Stomach (tissue), 9 donors: Measurements from ENCODE around the gene PDP2. TPM values are rescaled to one million over a fixed set of nuclear protein-coding genes. Genes with fewer than 3 reads are reported as not detected.
"Not testable (repeated sequence)": the region's sequence is repeated elsewhere in the genome, so short reads cannot be mapped to it uniquely, and the experiment has no call there.

Experiments used
- DNase-seq, 2 donors: peaks; one replicate each; pipeline versions ENCODE4 v3.0.0 to v3.0.0-alpha.2; 2013 to 2019
- H3K27ac ChIP-seq, 5 donors: fragments of 200-600 bp in 4 of 5; sonication (generic) in 4 of 5; one replicate each; pipeline ENCODE4 v1.5.1; 2013 to 2019; ENCODE audit warnings: mild to moderate bottlenecking in 1 of 5, moderate library complexity in 1 of 5
- H3K27me3 ChIP-seq, 3 donors: fragments of 200-600 bp; sonication (generic); one replicate each; pipeline ENCODE4 v1.5.1; 2017 to 2019; ENCODE audit warnings: mixed run types in 1 of 3
- H3K36me3 ChIP-seq, 4 donors: fragments of 200-600 bp; sonication (generic); 1 replicate in 3 of 4; 2 replicates in 1 of 4; pipeline ENCODE4 v1.5.1; 2016 to 2019
- H3K4me1 ChIP-seq, 4 donors: fragments of 200-600 bp; sonication (generic); one replicate each; pipeline ENCODE4 v1.5.1; 2016 to 2019
- H3K4me3 ChIP-seq, 4 donors: fragments of 200-600 bp; sonication (generic) in 3 of 4; one replicate each; pipeline ENCODE4 v1.5.1; 2016 to 2019; ENCODE audit warnings: mild to moderate bottlenecking in 1 of 4
- H3K9me3 ChIP-seq, 4 donors: fragments of 200-600 bp; sonication (generic); one replicate each; pipeline ENCODE4 v1.5.1; 2016 to 2019
- CTCF ChIP-seq, 7 experiments: fragments of 450-650 bp in 4 of 7; fragments of 200-600 bp in 3 of 7; sonication (generic) in 3 of 7; IDR thresholded peaks; one replicate each; pipeline ENCODE4 v1.5.1; 2016 to 2019; ENCODE audit warnings: antibody characterized with exemption in 7 of 7, control low read depth in 2 of 7, mild to moderate bottlenecking in 1 of 7
- EP300 ChIP-seq: sonication (generic); formaldehyde crosslinking; IDR thresholded peaks from one replicate; pipeline ENCODE4 v1.6.1; 2017; ENCODE audit warnings: antibody characterized with exemption
- POLR2A ChIP-seq, 4 donors: fragments of 450-650 bp; IDR thresholded peaks; one replicate each; pipeline ENCODE4 v1.6.1; 2016; ENCODE audit warnings: antibody characterized with exemption in 4 of 4, control low read depth in 2 of 4, mild to moderate bottlenecking in 1 of 4, moderate library complexity in 1 of 4
- POLR2AphosphoS5 ChIP-seq, 3 donors: sonication (generic); formaldehyde crosslinking; IDR thresholded peaks; one replicate each; pipeline ENCODE4 v1.6.1; 2016; ENCODE audit warnings: antibody characterized with exemption in 3 of 3
- WGBS, 5 donors: extraction: QIAGEN DNeasy Blood & Tissue Kit in 3 of 5; methylation state at CpG; one replicate each; pipeline versions ENCODE4 v1.1.5 to v1.1.7; 2013 to 2018; 5-methylcytosine and 5-hydroxymethylcytosine counted together
- intact Hi-C: fragments of 100-400 bp; cut with DNase I; formaldehyde crosslinking; loops from one replicate; pipeline ENCODE4 v1.15.1; 2023; ENCODE audit warnings: low total_unique reads
- polyA plus RNA-seq, 3 donors: library from polyadenylated mRNA; stranded (reverse); fragments of 200-250 nt; gene quantifications; one replicate each; pipeline ENCODE4 v1.2.3, GENCODE V29; 2013
- total RNA-seq, 5 donors: library from RNA; depleted of rRNA; stranded (reverse); fragments of >200 nt; gene quantifications; one replicate each; pipeline versions ENCODE4 v1.1.0 to v1.2.3, GENCODE V29; 2014 to 2016
- donor health status: healthy with polysubstance abuse.
- donor health status: Bipolar disorder and iron deficiency.
- donor health status: healthy.

PDP2 gene
- total and polyA plus RNA-seq, 8 donors = 1.6 to 96.9 (median 5.0) TPM

- Histone ChIP-seq H3K4me3 (no peak overlapping the region), H3K9me3 (no peaks in the 10 kb centered on the region), H3K36me3 (no peaks in the 10 kb centered on the region), H3K4me1 (peaks cover 0 to 7% (median 0%) of the 10 kb centered on the region in 4 donors), H3K27ac (no peak overlapping the region), H3K27me3 (no peaks in the 10 kb centered on the region)
- no peak for DNase-seq
- WGBS, 5 donors = 80 to 91% (median 87%) methylated on average over 3 of the region's 3 CpGs
- intact Hi-C loops = loop anchor here (10.0 kb wide), 1 partner anchor 125 kb away; no protein-coding TSS in a partner anchor
- TF ChIP-seq CTCF (IDR thresholded peaks at IDR 0.05) = no peak
- TF ChIP-seq EP300 = no peak
- no peak for TF ChIP-seq POLR2AphosphoS5 (IDR thresholded peaks at IDR 0.05)
- TF ChIP-seq POLR2A (IDR thresholded peaks at IDR 0.05) = no peak
Measured at GRCh38 chr16:66859397-66860068, 20.8 kb upstream of the PDP2 start.

- peaks cover 0 to 7% (median 0%) of the 10 kb centered on the region in 4 donors for H3K4me1 ChIP-seq
- H3K36me3 ChIP-seq = no peaks in the 10 kb centered on the region
- no peaks in the 10 kb centered on the region for H3K9me3 ChIP-seq
- H3K27me3 ChIP-seq = no peaks in the 10 kb centered on the region
- intact Hi-C loops = loop anchor here (10.0 kb wide), 1 partner anchor 127 kb away; no protein-coding TSS in a partner anchor
- TF ChIP-seq POLR2AphosphoS5 (IDR thresholded peaks at IDR 0.05) = no peak
- TF ChIP-seq POLR2A (IDR thresholded peaks at IDR 0.05) = no peak
- no peak for TF ChIP-seq EP300
- TF ChIP-seq CTCF (IDR thresholded peaks at IDR 0.05) = no peak
- 85 to 89% (median 87%) methylated on average over 7 to 8 of the region's 8 CpGs for WGBS, 5 donors
- H3K4me3 ChIP-seq = no peak overlapping the region
- DNase-seq = no peak
- H3K27ac ChIP-seq = no peak overlapping the region
Measured at GRCh38 chr16:66862023-66862520, 18.2 kb upstream of the PDP2 start.

- no peak for TF ChIP-seq POLR2AphosphoS5 (IDR thresholded peaks at IDR 0.05)
- no peak for TF ChIP-seq CTCF (IDR thresholded peaks at IDR 0.05)
- no peak for TF ChIP-seq POLR2A (IDR thresholded peaks at IDR 0.05)
- no peak for TF ChIP-seq EP300
- Histone ChIP-seq H3K27me3 (no peaks in the 10 kb centered on the region), H3K4me1 (peaks cover 0 to 7% (median 2%) of the 10 kb centered on the region in 4 donors), H3K27ac (no peak overlapping the region), H3K9me3 (no peaks in the 10 kb centered on the region), H3K36me3 (no peaks in the 10 kb centered on the region), H3K4me3 (no peak overlapping the region)
- intact Hi-C loops = loop anchor here (10.0 kb wide), 1 partner anchor 129 kb away; no protein-coding TSS in a partner anchor
- no peak for DNase-seq
Measured at GRCh38 chr16:66863707-66864106, 16.6 kb upstream of the PDP2 start.

- H3K27me3 ChIP-seq = no peaks in the 10 kb centered on the region
- H3K36me3 ChIP-seq = no peaks in the 10 kb centered on the region
- peaks cover 7 to 25% (median 15%) of the 10 kb centered on the region in 4 donors for H3K4me1 ChIP-seq
- no peak for DNase-seq
- H3K4me3 ChIP-seq = no peak overlapping the region
- H3K27ac ChIP-seq = no peak overlapping the region
- H3K9me3 ChIP-seq = no peaks in the 10 kb centered on the region
- intact Hi-C loops = loop anchor here (10.0 kb wide), 1 partner anchor 135 kb away; no protein-coding TSS in a partner anchor
- WGBS, 5 donors = 88 to 100% (median 96%) methylated on average over 1 of the region's 1 CpG
- TF ChIP-seq POLR2AphosphoS5 (IDR thresholded peaks at IDR 0.05) (no peak), CTCF (IDR thresholded peaks at IDR 0.05) (no peak), POLR2A (IDR thresholded peaks at IDR 0.05) (no peak), EP300 (no peak)
Measured at GRCh38 chr16:66869424-66869823, 10.9 kb upstream of the PDP2 start.

- intact Hi-C loops, DNase-seq, H3K4me3 ChIP-seq, H3K9me3 ChIP-seq, H3K27me3 ChIP-seq, H3K27ac ChIP-seq, H3K36me3 ChIP-seq: not testable (repeated sequence)
- H3K4me1 ChIP-seq = peaks cover 7 to 26% (median 15%) of the 10 kb centered on the region in 4 donors
- 91 to 98% (median 97%) methylated on average over 2 of the region's 2 CpGs for WGBS, 5 donors
Measured at GRCh38 chr16:66871363-66871762, 9.0 kb upstream of the PDP2 start.
